NCI-H774 (cell line): Measurements from ENCODE around the gene AZIN2.

ENCODE experiments used
- DNase-seq: peaks from one replicate; lab custom pipeline; 2025; lab: John Stamatoyannopoulos, UW

AZIN2 gene

GRCh38 chr1:33152685-33153432 lies 71.9 kb downstream of the AZIN2 start:
- DNase-seq: no peak

GRCh38 chr1:33153650-33154049 lies 72.7 kb downstream of the AZIN2 start:
- no peak for DNase-seq

DNA sequence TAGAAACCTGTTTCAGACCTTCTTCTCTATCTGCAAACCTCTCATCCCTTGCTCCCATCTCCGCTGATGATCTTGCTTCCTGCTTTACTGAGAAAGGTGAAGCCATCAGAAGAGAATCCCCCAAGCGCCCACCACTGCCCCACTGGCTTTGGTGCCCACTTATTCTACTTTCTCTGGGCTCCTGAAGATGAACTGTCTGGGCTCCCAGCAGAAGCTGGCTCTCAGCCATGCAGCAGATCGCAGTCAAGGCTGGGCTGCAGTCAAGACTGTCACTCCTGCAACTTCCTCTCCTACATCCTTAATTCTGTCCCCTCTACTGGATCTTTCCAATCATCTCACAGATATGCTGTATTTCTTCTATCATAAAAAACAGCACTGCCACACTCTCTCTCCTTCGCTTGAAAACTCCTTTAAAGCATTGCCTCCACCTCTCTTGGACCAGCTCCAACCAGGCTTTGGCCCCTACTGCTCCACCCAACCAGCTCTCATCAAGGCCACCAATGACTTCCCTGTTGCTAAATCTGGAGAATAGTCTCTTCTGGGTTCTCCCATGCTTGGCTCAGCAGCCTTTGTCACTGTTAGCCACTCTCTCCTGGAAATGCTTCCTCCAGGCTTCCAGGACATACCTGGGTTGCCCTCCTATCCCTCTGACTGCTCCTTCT lies 75.1 kb downstream of the AZIN2 start:
- no peak for DNase-seq

GRCh38 chr1:33157131-33157530 lies 76.2 kb downstream of the AZIN2 start:
- no peak for DNase-seq

GRCh38 chr1:33158366-33158765 lies 77.4 kb downstream of the AZIN2 start:
- DNase-seq: no peak

DNA sequence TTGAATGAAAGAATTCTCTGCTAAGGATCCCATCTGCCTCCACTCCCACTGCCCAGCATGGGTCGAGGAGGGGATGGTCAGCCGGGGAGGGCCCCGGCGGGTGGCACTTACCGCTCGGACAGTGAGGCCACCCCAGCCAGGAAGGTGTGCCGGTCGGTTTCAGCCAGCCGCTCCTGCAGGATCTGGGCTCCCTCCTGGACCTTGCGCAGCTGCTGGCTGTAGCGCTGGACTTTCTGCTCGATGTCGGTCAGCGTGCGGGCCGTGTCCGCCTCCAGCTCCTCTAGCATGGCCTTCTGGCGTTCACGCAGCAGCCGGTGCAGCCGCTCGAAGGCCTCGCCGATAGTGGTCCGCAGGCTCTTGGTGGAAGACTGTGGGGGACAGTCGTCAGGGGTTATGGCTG lies 78.6 kb downstream of the AZIN2 start:
- DNase-seq: no peak

GRCh38 chr1:33161061-33161681 lies 80.2 kb downstream of the AZIN2 start:
- DNase-seq: no peak

DNA sequence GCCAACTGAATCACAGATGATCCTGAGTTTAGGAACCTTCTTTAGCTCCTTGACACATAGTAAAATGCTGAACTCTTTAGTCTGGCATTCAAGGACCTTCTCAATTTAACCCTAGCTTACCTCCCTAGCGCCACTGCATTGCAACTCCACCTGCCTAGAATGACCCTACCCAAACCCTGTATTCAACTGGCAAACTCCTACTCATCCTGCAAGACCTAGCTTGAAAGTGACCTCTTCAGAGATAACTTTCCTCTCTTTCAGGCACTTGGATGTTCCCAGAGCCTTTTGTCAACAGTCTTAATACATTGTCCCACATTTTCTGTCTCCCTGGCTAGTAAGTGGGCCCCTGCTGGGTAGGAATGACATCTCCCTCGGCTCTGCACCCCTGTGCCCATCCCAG lies 81.2 kb downstream of the AZIN2 start:
- no peak for DNase-seq

DNA sequence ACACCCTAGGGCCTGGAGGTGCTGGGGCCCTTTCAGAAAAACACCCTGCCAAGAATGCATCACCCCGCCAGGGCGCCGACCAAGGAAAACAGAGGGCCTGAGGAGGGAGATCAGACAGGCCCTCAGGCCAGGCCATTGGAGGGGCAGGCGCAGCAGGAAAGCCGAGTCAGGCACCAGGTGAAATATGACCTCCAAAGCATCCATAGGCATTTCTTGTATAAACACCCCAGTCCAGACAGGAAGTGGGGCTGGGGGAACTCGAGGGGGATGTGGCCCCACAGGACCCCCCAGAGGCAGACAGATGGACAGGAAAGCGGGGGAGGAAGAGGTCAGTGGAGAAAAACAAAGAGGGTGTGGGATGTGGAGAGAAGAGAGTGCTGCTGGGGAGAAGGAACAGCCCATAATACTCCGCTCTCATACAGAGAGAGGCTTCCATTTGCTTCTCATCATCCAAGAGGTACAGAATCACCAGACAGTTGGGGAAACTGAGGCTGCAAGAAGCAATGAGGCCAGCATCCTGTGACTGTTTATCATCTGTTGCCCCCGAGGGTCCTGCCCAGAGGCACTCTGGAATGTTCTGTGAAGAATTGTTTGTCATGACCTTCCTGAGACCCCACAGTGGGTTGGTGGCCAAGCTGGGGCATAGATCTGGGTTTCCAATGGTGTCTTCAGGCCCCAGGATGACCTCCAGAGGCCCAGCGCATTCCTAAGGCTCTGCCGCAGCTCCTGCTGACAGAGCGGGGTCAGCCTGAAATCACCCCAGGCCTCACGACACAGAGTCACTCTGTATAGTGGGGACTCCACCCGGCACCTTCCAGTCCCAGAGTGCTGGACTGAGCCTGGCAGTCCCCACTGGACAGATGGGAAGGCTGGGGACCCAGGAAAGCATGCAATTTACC lies 82.9 kb downstream of the AZIN2 start:
- DNase-seq: no peak

DNA sequence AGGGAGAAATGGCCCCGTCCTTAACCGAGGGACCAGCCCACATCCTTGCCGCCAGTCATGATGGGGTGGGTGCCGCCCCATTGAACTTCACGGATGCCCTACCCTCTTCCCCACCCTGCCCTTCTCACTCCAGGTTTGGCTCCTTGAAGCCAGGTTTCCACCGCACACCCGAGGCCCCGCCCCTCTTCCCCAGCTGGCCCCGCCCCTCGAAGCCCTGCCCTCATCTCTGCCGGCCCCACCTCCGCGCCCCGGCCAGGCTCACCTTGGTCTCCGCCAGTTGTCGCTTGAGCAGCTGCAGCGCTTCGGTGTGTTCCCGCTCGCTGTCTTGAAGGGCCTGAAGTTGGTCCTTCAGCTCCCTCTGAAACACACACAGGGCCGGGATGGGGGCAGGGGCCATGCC lies 84.3 kb downstream of the AZIN2 start:
- DNase-seq: no peak

GRCh38 chr1:33165809-33166208 lies 84.9 kb downstream of the AZIN2 start:
- DNase-seq: no peak

DNA sequence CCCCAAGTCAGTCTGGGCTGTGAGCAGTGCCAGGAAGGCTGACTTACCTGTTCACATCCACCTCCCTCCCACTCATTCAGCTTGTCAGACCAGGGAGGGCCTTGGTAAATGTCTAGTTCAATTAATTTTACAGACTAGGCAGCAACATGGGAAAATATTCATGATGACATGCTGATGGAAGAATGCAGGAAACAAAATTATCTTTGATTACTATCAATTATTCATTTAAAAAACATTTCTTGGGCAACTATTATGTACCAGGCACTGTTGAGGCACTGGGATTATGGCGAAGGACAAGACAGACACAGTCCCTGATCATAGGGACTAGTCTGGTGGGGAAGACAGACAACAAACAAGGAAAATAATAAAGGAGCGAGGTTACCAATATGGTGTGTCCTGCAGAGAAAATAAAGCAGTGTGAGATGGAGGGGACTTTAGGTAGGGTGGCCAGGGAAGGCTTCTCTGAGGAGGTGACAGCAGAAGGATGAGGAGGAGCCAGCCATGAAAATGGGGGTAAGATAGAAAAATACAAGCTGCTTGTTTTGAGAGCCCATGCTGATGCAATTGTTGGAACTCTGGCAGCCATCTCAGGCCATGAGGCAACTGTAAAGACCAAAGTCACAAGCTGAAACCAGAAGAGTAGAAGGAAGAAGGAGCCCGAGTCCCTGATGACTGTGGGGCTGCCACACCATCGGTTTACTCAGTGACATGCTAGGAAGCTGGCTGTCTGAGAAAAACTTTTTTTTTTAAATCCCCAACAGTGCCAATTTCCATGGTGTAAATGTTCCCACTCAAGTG lies 86.9 kb downstream of the AZIN2 start:
- no peak for DNase-seq

GRCh38 chr1:33168556-33169289 lies 87.8 kb downstream of the AZIN2 start:
- DNase-seq: no peak

DNA sequence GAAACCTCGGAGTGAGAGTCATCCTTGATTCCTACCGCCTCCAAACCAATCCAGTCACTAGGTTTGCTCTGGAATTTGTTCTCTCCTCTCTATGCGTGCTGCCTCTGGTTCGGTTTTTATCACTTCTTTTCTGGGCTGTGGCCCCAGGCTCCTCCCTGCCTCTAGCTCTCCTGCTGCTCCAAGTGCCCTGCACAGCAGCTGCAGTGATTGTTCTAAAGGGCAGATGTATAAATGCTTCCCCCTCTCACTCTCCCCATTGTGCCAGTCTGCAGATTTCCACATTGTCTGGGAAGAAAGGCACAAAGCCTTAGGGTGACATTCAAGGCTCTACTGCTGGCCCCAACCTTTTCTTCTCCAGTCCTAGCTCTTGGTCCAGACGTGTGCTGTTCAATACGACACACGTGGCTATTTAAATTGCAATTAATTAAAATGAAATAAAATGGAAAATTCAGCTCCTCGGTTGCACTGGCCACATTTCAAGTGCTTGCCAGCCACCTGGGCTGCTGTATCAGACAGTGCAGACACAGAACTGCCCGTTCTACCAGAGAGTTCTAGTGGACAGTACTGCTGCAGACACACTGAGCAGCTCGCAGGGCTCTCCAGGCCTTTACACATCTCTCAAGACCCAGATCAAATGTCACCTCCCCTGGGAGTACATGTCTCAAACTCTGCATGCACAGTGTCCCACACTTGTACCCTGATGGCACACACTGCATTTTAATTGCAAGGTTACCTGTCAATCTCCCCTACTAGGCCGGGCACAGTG lies 88.5 kb downstream of the AZIN2 start:
- DNase-seq: peak; percentile 72
